ENCODE results near the gene GHRHR.

GHRHR gene

DNA sequence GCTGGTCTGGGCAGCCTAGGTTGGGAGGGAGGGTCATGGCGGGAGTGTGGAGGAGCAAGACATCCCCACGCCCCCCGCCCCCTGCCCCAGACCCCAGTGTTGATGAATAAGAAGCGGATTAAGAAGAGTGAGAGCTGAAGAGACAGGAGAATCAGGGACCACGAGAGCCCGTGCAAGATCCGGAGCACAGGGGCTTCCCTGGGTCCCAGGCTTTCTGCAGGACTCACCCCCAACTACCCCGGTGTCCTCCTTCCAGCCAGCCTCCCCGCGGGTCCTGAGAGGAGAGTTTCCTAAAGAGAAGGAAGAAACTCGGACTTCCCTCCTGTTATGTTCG, 20.1 kb downstream of the GHRHR start:
- TF ChIP-seq, protein P1, sequence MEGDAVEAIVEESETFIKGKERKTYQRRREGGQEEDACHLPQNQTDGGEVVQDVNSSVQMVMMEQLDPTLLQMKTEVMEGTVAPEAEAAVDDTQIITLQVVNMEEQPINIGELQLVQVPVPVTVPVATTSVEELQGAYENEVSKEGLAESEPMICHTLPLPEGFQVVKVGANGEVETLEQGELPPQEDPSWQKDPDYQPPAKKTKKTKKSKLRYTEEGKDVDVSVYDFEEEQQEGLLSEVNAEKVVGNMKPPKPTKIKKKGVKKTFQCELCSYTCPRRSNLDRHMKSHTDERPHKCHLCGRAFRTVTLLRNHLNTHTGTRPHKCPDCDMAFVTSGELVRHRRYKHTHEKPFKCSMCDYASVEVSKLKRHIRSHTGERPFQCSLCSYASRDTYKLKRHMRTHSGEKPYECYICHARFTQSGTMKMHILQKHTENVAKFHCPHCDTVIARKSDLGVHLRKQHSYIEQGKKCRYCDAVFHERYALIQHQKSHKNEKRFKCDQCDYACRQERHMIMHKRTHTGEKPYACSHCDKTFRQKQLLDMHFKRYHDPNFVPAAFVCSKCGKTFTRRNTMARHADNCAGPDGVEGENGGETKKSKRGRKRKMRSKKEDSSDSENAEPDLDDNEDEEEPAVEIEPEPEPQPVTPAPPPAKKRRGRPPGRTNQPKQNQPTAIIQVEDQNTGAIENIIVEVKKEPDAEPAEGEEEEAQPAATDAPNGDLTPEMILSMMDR (IDR thresholded peaks at IDR 0.05; ENCODE audit: low read depth, low read length, missing control alignments), result no peak
- DNase-seq (ENCODE audit: low read depth), result no peak
- H3K4me3 ChIP-seq (ENCODE audit: low read depth, low read length), result no peak overlapping the region

DNA sequence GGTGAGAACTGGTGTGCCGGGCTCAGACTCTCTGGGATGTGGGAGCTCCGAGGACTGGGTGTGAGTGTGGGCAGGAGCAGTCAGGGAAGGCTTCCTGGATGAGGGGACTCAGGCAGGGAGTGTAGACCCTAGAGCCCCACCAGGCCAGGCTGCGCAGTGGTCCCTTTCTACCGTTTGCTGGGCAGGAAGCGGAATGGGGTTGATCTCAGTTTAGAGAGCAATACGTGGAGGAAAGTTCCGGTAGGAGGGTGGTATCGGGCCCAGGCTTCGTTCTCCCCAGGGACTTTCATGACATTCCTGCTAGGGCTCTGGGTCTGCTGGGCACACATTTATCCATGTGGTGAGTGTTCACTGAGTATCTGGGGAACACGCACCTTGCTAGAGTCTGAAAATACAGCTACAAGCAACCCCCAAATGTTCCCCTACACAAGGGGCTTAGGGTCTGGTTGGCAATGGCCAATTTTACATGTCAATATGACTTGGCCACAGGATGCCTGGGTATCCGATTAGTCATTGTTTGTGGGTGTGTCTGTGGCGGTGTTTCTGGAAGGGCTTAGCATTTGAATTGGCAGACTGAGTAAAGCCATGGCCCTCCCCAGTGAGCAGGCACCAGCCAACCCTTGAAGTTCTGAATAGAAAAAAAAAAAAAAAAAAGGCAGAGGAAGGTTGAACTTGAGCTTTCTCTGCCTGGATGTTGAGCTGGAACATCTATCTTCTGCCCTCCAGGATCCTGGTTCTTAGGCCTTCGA, 20.8 kb downstream of the GHRHR start:
- no peak for DNase-seq (ENCODE audit: low read depth)
- H3K4me3 ChIP-seq (ENCODE audit: low read depth, low read length), result no peak overlapping the region
- TF ChIP-seq, protein P1 (IDR thresholded peaks at IDR 0.05; ENCODE audit: low read depth, low read length, missing control alignments), result no peak

DNA sequence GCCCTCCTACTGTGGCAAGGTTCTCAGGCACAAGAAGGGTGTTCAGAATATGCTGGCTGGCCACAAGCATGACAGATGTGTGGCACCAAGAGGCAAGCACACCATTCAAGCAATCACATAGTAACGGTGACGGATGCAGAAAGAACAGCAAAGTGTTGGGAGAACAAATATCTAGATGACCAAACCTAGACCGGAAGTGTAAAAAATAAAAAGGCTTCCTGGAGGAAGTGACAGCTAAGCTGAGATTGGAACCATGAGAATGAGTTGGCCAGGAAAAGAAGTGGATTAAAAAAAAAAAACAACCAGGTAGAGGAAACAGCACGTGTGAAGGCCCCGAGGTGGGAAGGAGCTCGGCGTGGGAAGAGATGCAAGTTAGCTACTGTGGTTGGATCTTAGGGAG, 22.0 kb downstream of the GHRHR start:
- TF ChIP-seq, protein P1 (IDR thresholded peaks at IDR 0.05; ENCODE audit: low read depth, low read length, missing control alignments), result no peak
- no peak overlapping the region for H3K4me3 ChIP-seq (ENCODE audit: low read depth, low read length)
- DNase-seq (ENCODE audit: low read depth), result no peak

DNA sequence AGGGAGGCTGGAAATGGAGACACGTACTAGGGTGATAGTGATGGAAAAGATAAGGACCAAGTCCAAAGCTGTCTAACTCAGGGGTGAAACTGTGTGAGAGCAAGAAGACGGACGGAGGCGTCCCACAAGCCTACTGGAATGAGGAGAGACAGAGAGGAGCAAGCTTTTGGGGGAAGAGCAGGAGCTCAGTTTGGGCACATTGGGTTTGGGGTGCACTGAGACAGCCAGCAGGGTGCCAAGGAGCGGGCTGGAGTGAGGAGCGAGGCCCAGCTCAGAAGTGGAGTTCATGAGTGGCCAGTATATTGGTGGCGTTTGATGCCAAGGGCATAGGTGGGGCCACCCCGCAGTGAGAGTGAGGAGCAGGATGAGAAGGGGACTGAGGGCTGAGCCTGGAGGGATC, 22.6 kb downstream of the GHRHR start:
- no peak for DNase-seq (ENCODE audit: low read depth)
- no peak overlapping the region for H3K4me3 ChIP-seq (ENCODE audit: low read depth, low read length)
- TF ChIP-seq, protein P1 (IDR thresholded peaks at IDR 0.05; ENCODE audit: low read depth, low read length, missing control alignments), result no peak

DNA sequence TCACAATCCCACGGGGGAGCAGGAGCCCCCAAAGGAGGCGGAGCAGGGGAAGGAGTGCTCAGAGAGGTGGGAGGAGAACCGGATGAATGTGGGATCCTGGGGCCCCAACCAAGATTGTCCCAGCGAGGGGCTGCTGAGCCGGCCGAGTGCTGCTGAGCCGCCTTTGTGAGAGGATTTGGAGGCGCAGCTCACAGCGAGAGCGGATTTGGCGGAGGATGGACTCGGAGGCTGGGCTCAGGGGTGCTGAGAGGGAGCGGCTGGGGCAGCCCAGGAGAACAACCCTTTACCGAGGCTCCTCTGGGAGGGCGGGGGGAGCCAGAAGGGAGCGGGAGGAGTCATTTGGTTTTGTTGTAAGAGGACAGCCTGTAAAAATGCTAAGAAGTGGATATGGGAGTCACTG, 23.0 kb downstream of the GHRHR start:
- no peak for DNase-seq (ENCODE audit: low read depth)
- TF ChIP-seq, protein P1 (IDR thresholded peaks at IDR 0.05; ENCODE audit: low read depth, low read length, missing control alignments), result no peak
- H3K4me3 ChIP-seq (ENCODE audit: low read depth, low read length), result no peak overlapping the region

DNA sequence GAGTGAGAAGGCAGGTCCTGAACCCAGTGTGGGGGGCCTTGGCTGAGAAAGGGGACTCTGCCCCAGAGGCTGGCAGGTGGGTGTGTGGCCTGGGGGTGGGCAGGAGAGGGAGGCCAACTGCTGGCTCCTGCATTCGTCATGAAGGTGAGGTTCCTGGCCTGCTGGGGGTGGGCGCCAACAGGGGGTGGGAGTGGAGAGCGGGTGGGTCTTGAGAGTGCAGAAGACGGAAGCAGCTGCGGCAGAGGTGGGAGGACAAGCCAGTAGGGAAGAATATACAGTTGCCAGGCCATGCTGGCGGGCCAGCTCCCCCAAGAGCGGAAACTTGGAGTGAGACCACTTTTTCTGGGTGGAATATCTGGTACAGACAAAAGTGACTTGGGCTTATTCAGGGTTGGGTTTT, 23.4 kb downstream of the GHRHR start:
- H3K4me3 ChIP-seq (ENCODE audit: low read depth, low read length), result no peak overlapping the region
- TF ChIP-seq, protein P1 (IDR thresholded peaks at IDR 0.05; ENCODE audit: low read depth, low read length, missing control alignments), result no peak
- DNase-seq (ENCODE audit: low read depth), result no peak

DNA sequence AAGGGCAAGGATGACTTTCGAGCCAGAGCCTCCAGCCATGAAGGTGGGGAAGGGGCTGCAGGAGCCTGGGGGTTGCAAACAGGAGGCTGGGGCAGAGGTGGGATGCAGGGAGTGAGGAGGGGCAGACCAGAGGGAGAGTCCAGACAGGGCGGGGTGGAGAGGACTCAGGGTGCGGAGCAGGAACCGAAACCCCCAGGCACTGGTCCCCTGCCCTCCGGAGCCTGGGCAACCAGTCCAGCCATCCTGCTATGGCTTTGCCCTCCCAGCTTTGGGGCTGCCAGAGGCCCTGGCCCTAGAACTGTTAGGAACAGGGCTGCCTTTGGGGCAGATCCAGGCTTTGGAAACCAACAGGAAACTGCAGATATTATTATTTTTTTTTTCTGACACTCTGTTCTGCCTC, 24.2 kb downstream of the GHRHR start:
- no peak overlapping the region for H3K4me3 ChIP-seq (ENCODE audit: low read depth, low read length)
- TF ChIP-seq, protein P1 (IDR thresholded peaks at IDR 0.05; ENCODE audit: low read depth, low read length, missing control alignments), result no peak
- DNase-seq (ENCODE audit: low read depth), result no peak
